ENCODE results near the gene RFTN2.
"Not testable (repeated sequence)": the region's sequence is repeated elsewhere in the genome, so short reads cannot be mapped to it uniquely, and the experiment has no call there.

Gene RFTN2

GRCh38 chr2:197674060-197674459 is 1.3 kb downstream of the RFTN2 start:
- DNase-seq = no peak

GRCh38 chr2:197673606-197674005 is 1.8 kb downstream of the RFTN2 start:
- DNase-seq = no peak

GRCh38 chr2:197673106-197673505 is 2.3 kb downstream of the RFTN2 start:
- no peak for DNase-seq

- DNase-seq = no peak
Measured at GRCh38 chr2:197672371-197672893, 3.0 kb downstream of the RFTN2 start.

- DNase-seq = no peak
Measured at GRCh38 chr2:197669077-197669476, 6.3 kb downstream of the RFTN2 start.

- DNase-seq = no peak
Measured at GRCh38 chr2:197668296-197668695, 7.1 kb downstream of the RFTN2 start.

- no peak for DNase-seq
Measured at GRCh38 chr2:197666277-197666676, 9.1 kb downstream of the RFTN2 start.

GRCh38 chr2:197661626-197662025 is 13.8 kb downstream of the RFTN2 start:
- DNase-seq = no peak

GRCh38 chr2:197657562-197657961 is 17.8 kb downstream of the RFTN2 start:
- DNase-seq = no peak

- DNase-seq = no peak
Measured at GRCh38 chr2:197647961-197648690, 27.3 kb downstream of the RFTN2 start.

- DNase-seq = no peak
Measured at GRCh38 chr2:197641666-197642065, 33.7 kb downstream of the RFTN2 start.

- not testable (repeated sequence) for DNase-seq
Measured at GRCh38 chr2:197640571-197641122, 34.7 kb downstream of the RFTN2 start.

- DNase-seq = no peak
Measured at GRCh38 chr2:197633109-197633657, 42.2 kb downstream of the RFTN2 start.

GRCh38 chr2:197628043-197628500 is 47.3 kb downstream of the RFTN2 start:
- no peak for DNase-seq

- no peak for DNase-seq
Measured at GRCh38 chr2:197626965-197627625, 48.3 kb downstream of the RFTN2 start.

GRCh38 chr2:197620133-197620532 is 55.3 kb downstream of the RFTN2 start:
- no peak for DNase-seq

- no peak for DNase-seq
Measured at GRCh38 chr2:197615016-197615652, 60.3 kb downstream of the RFTN2 start.

GRCh38 chr2:197614532-197614931 is 60.9 kb downstream of the RFTN2 start:
- DNase-seq = no peak

- DNase-seq = no peak
Measured at GRCh38 chr2:197613509-197613987, 61.8 kb downstream of the RFTN2 start.

- no peak for DNase-seq
Measured at GRCh38 chr2:197606180-197606579, 69.2 kb downstream of the RFTN2 start.

GRCh38 chr2:197604117-197604860 is 71.1 kb downstream of the RFTN2 start:
- no peak for DNase-seq

GRCh38 chr2:197601726-197602125 is 73.7 kb downstream of the RFTN2 start:
- DNase-seq = no peak
